ENCODE data around the gene ZDHHC1. TPM values are rescaled to one million over a fixed set of nuclear protein-coding genes. Genes with fewer than 3 reads are reported as not detected.

The ZDHHC1 gene
- total and polyA plus RNA-seq, 12 donors: 1.3 to 30.0 (median 12.6) TPM

GRCh38 chr16:67460168-67460567 is 43.9 kb upstream of the ZDHHC1 start:
- 50 to 77% (median 72%) methylated on average over 2 to 5 of the region's 5 CpGs for WGBS, 4 donors
- peaks cover 76 to 93% of the 10 kb centered on the region in 2 donors for H3K4me1 ChIP-seq (replicated peaks in 1 of 2)
- peak overlapping the region in 4 of 5 donors; percentile 66 to 86 (median 78) for H3K27ac ChIP-seq
- no peaks in the 10 kb centered on the region for H3K27me3 ChIP-seq
- H3K36me3 ChIP-seq (replicated peaks in 1 of 2): no peaks in the 10 kb centered on the region
- H3K4me3 ChIP-seq: no peak overlapping the region
- no peak for TF ChIP-seq CTCF (IDR thresholded peaks at IDR 0.05)
- TF ChIP-seq POLR2A (IDR thresholded peaks at IDR 0.05): no peak
- DNase-seq: no peak
- H3K9me3 ChIP-seq (replicated peaks in 1 of 3): no peaks in the 10 kb centered on the region
- intact Hi-C loops (cut with DNase I): no loop called here

GRCh38 chr16:67459861-67460150 is 43.5 kb upstream of the ZDHHC1 start:
- Histone ChIP-seq H3K4me1 (replicated peaks in 1 of 2) (peaks cover 72 to 89% of the 10 kb centered on the region in 2 donors), H3K9me3 (replicated peaks in 1 of 3) (no peaks in the 10 kb centered on the region), H3K36me3 (replicated peaks in 1 of 2) (no peaks in the 10 kb centered on the region), H3K27ac (peak overlapping the region in 4 of 5 donors; percentile 66 to 86 (median 78)), H3K27me3 (no peaks in the 10 kb centered on the region), H3K4me3 (no peak overlapping the region)
- 30 to 63% (median 47%) methylated on average over 2 to 3 of the region's 3 CpGs; no CpG with 5 or more reads in 1 of the 4 donors for WGBS, 4 donors
- TF ChIP-seq CTCF (IDR thresholded peaks at IDR 0.05): no peak
- TF ChIP-seq POLR2A (IDR thresholded peaks at IDR 0.05): no peak
- no peak for DNase-seq
- intact Hi-C loops (cut with DNase I): no loop called here

GRCh38 chr16:67459066-67459860 is 43.0 kb upstream of the ZDHHC1 start:
- WGBS, 4 donors: 20 to 30% (median 30%) methylated on average over 4 to 7 of the region's 7 CpGs; no CpG with 5 or more reads in 1 of the 4 donors
- intact Hi-C loops (cut with DNase I): no loop called here
- TF ChIP-seq CTCF (IDR thresholded peaks at IDR 0.05) (peak in 1 of 6 experiments; percentile 7), POLR2A (IDR thresholded peaks at IDR 0.05) (no peak)
- Histone ChIP-seq H3K4me3 (peak overlapping the region in 1 of 4 donors; percentile 23), H3K9me3 (replicated peaks in 1 of 3) (no peaks in the 10 kb centered on the region), H3K27me3 (no peaks in the 10 kb centered on the region), H3K4me1 (replicated peaks in 1 of 2) (peaks cover 67 to 84% of the 10 kb centered on the region in 2 donors), H3K36me3 (replicated peaks in 1 of 2) (no peaks in the 10 kb centered on the region), H3K27ac (peak overlapping the region in 4 of 5 donors; percentile 66 to 86 (median 78))
- peak; percentile 79 to 92 (median 90) for DNase-seq

GRCh38 chr16:67458121-67458641 is 41.9 kb upstream of the ZDHHC1 start:
- intact Hi-C loops (cut with DNase I): no loop called here
- Histone ChIP-seq H3K4me3 (no peak overlapping the region), H3K27me3 (no peaks in the 10 kb centered on the region), H3K9me3 (replicated peaks in 1 of 3) (no peaks in the 10 kb centered on the region), H3K36me3 (replicated peaks in 1 of 2) (peaks cover 0 to 3% of the 10 kb centered on the region in 2 donors), H3K27ac (peak overlapping the region in 3 of 5 donors; percentile 75 to 86 (median 80)), H3K4me1 (replicated peaks in 1 of 2) (peaks cover 59 to 73% of the 10 kb centered on the region in 2 donors)
- no peak for TF ChIP-seq CTCF (IDR thresholded peaks at IDR 0.05)
- no peak for TF ChIP-seq POLR2A (IDR thresholded peaks at IDR 0.05)
- 58 to 73% (median 70%) methylated on average over 3 to 6 of the region's 6 CpGs for WGBS, 4 donors
- no peak for DNase-seq
